HepG2 (cell line): ENCODE results near the gene ASZ1. TPM values are rescaled to one million over a fixed set of nuclear protein-coding genes. Genes with fewer than 3 reads are reported as not detected.

Experiments used
- ATAC-seq: fragments of 200-7000 bp; cut with Tn5 transposase; 3 replicates; pipeline ENCODE4 v1.9.1; 2020; ENCODE audit warnings: mild to moderate bottlenecking, moderate library complexity
- BruUV-seq: library from RNA; stranded (reverse); fragments of 400-500 nt; replicated peaks from 2 replicates; lab custom pipeline; 2021; lab: Mats Ljungman, UMichigan
- CTCF ChIA-PET: fragments of 300-600 bp; formaldehyde crosslinking; extraction: SDS; loops from one replicate; lab custom pipeline; 2021; ENCODE audit warnings: low total read pairs, inconsistent platforms, low intra/inter-chr PET ratio; lab: Yijun Ruan, JAX
- POLR2A ChIA-PET: fragments of 350-600 bp; sonication (Branson Sonifier 250); formaldehyde crosslinking; loops from one replicate; lab custom pipeline; 2020; ENCODE audit warnings: antibody characterized with exemption, inconsistent platforms; lab: Yijun Ruan, JAX
- DNase-seq: peaks from one replicate; pipeline ENCODE4 v3.0.0-alpha.2; 2015; ENCODE audit warnings: low spot score
- FAIRE-seq: peaks from 3 replicates; lab custom pipeline; 2011; peaks lifted over from hg19 to GRCh38; lab: Jason Lieb, UNC
- H2AFZ ChIP-seq: one replicate; pipeline ENCODE4 v1.6.1; 2011; ENCODE audit warnings: low read length, inconsistent platforms
- H3K27ac ChIP-seq: fragments of 300-600 bp; 3 replicates; pipeline ENCODE4 v1.8.0; 2011; ENCODE audit warnings: mixed run types, mild to moderate bottlenecking, mixed read lengths, low read length, inconsistent platforms; ENCODE audit not compliant: insufficient read depth; ENCODE audit errors: extremely low read length
- H3K27me3 ChIP-seq, 2 experiments: fragments of 200-600 bp in 1 of 2; 2 replicates in 1 of 2; 3 replicates in 1 of 2; pipeline versions ENCODE4 v1.6.0 to v1.8.0; 2011; ENCODE audit warnings: low read length in 2 of 2, mild to moderate bottlenecking in 2 of 2, moderate library complexity in 2 of 2, inconsistent platforms in 1 of 2; ENCODE audit not compliant: insufficient read depth in 2 of 2, control insufficient read depth in 1 of 2
- H3K36me3 ChIP-seq, 2 experiments: fragments of 200-600 bp in 1 of 2; replicated peaks in 1 of 2; 2 replicates in 1 of 2; 3 replicates in 1 of 2; pipeline versions ENCODE4 v1.5.1 to v1.8.0; 2011; ENCODE audit warnings: low read length in 2 of 2, inconsistent platforms in 1 of 2; ENCODE audit not compliant: insufficient read depth in 2 of 2, control insufficient read depth in 1 of 2
- H3K4me1 ChIP-seq: 2 replicates; pipeline ENCODE4 v1.5.1; 2012; ENCODE audit warnings: low read length, inconsistent platforms; ENCODE audit not compliant: insufficient read depth
- H3K4me2 ChIP-seq: 2 replicates; pipeline ENCODE4 v1.6.0; 2011; ENCODE audit warnings: low read depth, low read length, inconsistent platforms
- H3K4me3 ChIP-seq, 3 experiments: fragments of 200-600 bp in 1 of 3; sonication (generic), shearing (Covaris generic) in 1 of 3; replicated peaks in 1 of 3; 2 replicates each; pipeline ENCODE4 v1.5.1; 2011 to 2016; ENCODE audit warnings: low read length in 3 of 3, inconsistent platforms in 2 of 3, low read depth in 2 of 3, mild to moderate bottlenecking in 2 of 3, control low read depth in 1 of 3, mixed read lengths in 1 of 3; ENCODE audit not compliant: insufficient read depth in 1 of 3
- H3K79me2 ChIP-seq: one replicate; pipeline ENCODE4 v1.6.1; 2011; ENCODE audit warnings: low read length, inconsistent platforms; ENCODE audit not compliant: insufficient read depth
- H3K9ac ChIP-seq: 2 replicates; pipeline ENCODE4 v1.6.0; 2011; ENCODE audit warnings: mild to moderate bottlenecking, low read depth, low read length, inconsistent platforms; ENCODE audit not compliant: insufficient read depth
- H3K9me3 ChIP-seq: 2 replicates; pipeline ENCODE4 v1.5.1; 2012; ENCODE audit warnings: mild to moderate bottlenecking, low read length
- H4K20me1 ChIP-seq: 2 replicates; pipeline ENCODE4 v1.6.0; 2011; ENCODE audit warnings: inconsistent platforms, mild to moderate bottlenecking, low read length, moderate library complexity; ENCODE audit not compliant: insufficient read depth
- ARID2 ChIP-seq: sonication (generic); formaldehyde crosslinking; IDR thresholded peaks from 2 replicates; pipeline ENCODE4 v1.8.1; 2022; ENCODE audit warnings: mild to moderate bottlenecking, missing genetic modification reagents, borderline replicate concordance
- HMG20B ChIP-seq: conservative IDR thresholded peaks from 2 replicates; pipeline ENCODE4 v1.6.1; 2016; ENCODE audit warnings: missing genetic modification reagents, missing compliant biosample characterization
- KDM3A ChIP-seq: IDR thresholded peaks from 2 replicates; pipeline ENCODE4 v1.6.1; 2018; ENCODE audit warnings: low read depth, missing compliant biosample characterization
- MXD4 ChIP-seq: IDR thresholded peaks from 2 replicates; pipeline ENCODE4 v1.6.1; 2016; ENCODE audit warnings: mild to moderate bottlenecking, missing biosample characterization, missing genetic modification reagents
- NAIF1 ChIP-seq: sonication (generic); formaldehyde crosslinking; IDR thresholded peaks from 2 replicates; pipeline ENCODE4 v1.5.0; 2020; ENCODE audit warnings: mild to moderate bottlenecking, missing genetic modification reagents, borderline replicate concordance
- NBN ChIP-seq: fragments of 450-650 bp; conservative IDR thresholded peaks from 2 replicates; pipeline ENCODE4 v1.6.1; 2017
- PTBP1 ChIP-seq: fragments of 200-400 bp; formaldehyde crosslinking; IDR thresholded peaks from 2 replicates; pipeline ENCODE4 v1.6.1; 2018; ENCODE audit warnings: low read length, low read depth; ENCODE audit not compliant: poor library complexity, severe bottlenecking
- RFX5 ChIP-seq: IDR thresholded peaks from 2 replicates; pipeline ENCODE4 v1.6.1; 2011; ENCODE audit warnings: low read depth, low read length, improper control_type of control experiment
- ZFY ChIP-seq: sonication (generic); formaldehyde crosslinking; IDR thresholded peaks from 2 replicates; pipeline ENCODE4 v1.4.0; 2020; ENCODE audit warnings: missing genetic modification reagents
- ZKSCAN1 ChIP-seq: fragments of 150-350 bp; IDR thresholded peaks from 2 replicates; pipeline ENCODE4 v1.6.1; 2014; ENCODE audit warnings: low read length
- ZNF451 ChIP-seq: sonication (generic); formaldehyde crosslinking; IDR thresholded peaks from 2 replicates; pipeline ENCODE4 v1.5.0; 2020; ENCODE audit warnings: mild to moderate bottlenecking, missing genetic modification reagents
- WGBS: methylation state at CpG from one replicate; pipeline ENCODE4 v1.1.6; 2017; ENCODE audit warnings: low lambda C conversion rate; 5-methylcytosine and 5-hydroxymethylcytosine counted together
- in situ Hi-C: cut with HindIII; loops from 2 replicates; pipeline ENCODE4 v1.10.0; 2017; ENCODE audit warnings: low pct_unique_long_range_greater_than_20kb; ENCODE audit not compliant: extremely low pct_ligation_motif_present
- intact Hi-C: fragments of 100-400 bp; cut with micrococcal nuclease; formaldehyde crosslinking; loops from one replicate; pipeline ENCODE4 v1.10.0; 2022; ENCODE audit not compliant: unreplicated experiment
- polyA plus RNA-seq, 8 experiments: library from polyadenylated mRNA; depleted of rRNA in 3 of 8; stranded (reverse) in 7 of 8; unstranded in 1 of 8; fragments of >200 nt; fragmentation: Illumina TruSeq in 4 of 8; extraction: Trizol in 4 of 8; gene quantifications; 2 replicates each; pipeline versions ENCODE4 v1.2.1 to v1.2.3, GENCODE V29; 2011 to 2016; ENCODE audit warnings: low read depth in 4 of 8, missing spikeins in 1 of 8, mixed read lengths in 1 of 8; ENCODE audit not compliant: insufficient read depth in 1 of 8
- total RNA-seq, 5 experiments: library from RNA; depleted of rRNA; stranded (reverse); fragments of >200 nt; fragmentation: Illumina TruSeq; extraction: Trizol; gene quantifications; 2 replicates each; pipeline ENCODE4 v1.2.3, GENCODE V29; 2016; ENCODE audit warnings: low read depth in 1 of 5
- TF ChIP-seq, protein P1 (sequence below): sonication (generic); formaldehyde crosslinking; IDR thresholded peaks from 2 replicates; pipeline ENCODE4 v1.4.0; 2020; ENCODE audit warnings: missing genetic modification reagents, borderline replicate concordance
- TF ChIP-seq, protein P2 (sequence below): sonication (generic); formaldehyde crosslinking; IDR thresholded peaks from 2 replicates; pipeline ENCODE4 v1.8.1; 2023; ENCODE audit warnings: mild to moderate bottlenecking, missing genetic modification reagents
- TF ChIP-seq, protein P3 (sequence below): sonication (generic); formaldehyde crosslinking; IDR thresholded peaks from 2 replicates; pipeline ENCODE4 v1.5.0; 2020; ENCODE audit warnings: missing genetic modification reagents

Gene ASZ1
- total and polyA plus RNA-seq, 2 of the 13 experiments (the other 11 are each of a cell fraction or from before 2014, with no cell fraction given) = not detected

DNA sequence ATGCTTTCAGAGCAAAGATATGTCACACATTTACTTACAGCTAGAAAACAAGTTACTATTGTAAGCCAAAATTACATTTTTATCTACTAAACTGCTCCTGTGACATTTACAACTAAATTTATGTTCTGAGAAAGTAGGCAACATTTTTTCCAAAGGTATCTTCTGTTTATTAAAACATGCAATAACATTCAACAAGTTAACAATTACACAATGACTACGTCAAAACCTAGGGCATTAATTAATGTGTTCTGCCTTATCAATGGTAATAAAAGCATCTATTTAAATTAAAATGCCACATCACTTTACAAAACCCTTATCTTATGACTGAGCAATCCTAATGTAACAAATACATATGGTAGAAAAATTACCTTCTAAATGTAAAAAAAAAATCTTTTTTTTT, 14.9 kb downstream of the ASZ1 start:
- ChIA-PET POLR2A (no interaction called here), CTCF (no interaction called here)

More for the DNA sequence above, 14.9 kb downstream of the ASZ1 start:
- WGBS = 2% methylated on average over 1 of the region's 1 CpG
- BruUV-seq = no TSS peak
- Histone ChIP-seq H2AFZ (no peak overlapping the region), H3K79me2 (no peaks in the 10 kb centered on the region), H3K4me3 (no peak overlapping the region), H3K36me3 (no peaks in the 10 kb centered on the region), H3K4me2 (no peak overlapping the region), H3K4me1 (no peaks in the 10 kb centered on the region), H4K20me1 (no peaks in the 10 kb centered on the region), H3K9ac (no peak overlapping the region), H3K27ac (no peak overlapping the region), H3K27me3 (no peaks in the 10 kb centered on the region), H3K9me3 (no peaks in the 10 kb centered on the region)
- ATAC-seq = no peak
- no peak for TF ChIP-seq PTBP1
- TF ChIP-seq, protein P1, sequence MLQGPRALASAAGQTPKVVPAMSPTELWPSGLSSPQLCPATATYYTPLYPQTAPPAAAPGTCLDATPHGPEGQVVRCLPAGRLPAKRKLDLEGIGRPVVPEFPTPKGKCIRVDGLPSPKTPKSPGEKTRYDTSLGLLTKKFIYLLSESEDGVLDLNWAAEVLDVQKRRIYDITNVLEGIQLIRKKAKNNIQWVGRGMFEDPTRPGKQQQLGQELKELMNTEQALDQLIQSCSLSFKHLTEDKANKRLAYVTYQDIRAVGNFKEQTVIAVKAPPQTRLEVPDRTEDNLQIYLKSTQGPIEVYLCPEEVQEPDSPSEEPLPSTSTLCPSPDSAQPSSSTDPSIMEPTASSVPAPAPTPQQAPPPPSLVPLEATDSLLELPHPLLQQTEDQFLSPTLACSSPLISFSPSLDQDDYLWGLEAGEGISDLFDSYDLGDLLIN (CRISPR knock-in tag) = no peak
- no peak for TF ChIP-seq ZNF451 (CRISPR knock-in tag)
- TF ChIP-seq MXD4 = no peak
- no peak for TF ChIP-seq HMG20B (CRISPR knock-in tag)
- TF ChIP-seq NAIF1 (CRISPR knock-in tag) = no peak
- TF ChIP-seq ZKSCAN1 = no peak
- no peak for TF ChIP-seq KDM3A
- no peak for TF ChIP-seq ZFY (CRISPR knock-in tag)
- TF ChIP-seq, protein P2, sequence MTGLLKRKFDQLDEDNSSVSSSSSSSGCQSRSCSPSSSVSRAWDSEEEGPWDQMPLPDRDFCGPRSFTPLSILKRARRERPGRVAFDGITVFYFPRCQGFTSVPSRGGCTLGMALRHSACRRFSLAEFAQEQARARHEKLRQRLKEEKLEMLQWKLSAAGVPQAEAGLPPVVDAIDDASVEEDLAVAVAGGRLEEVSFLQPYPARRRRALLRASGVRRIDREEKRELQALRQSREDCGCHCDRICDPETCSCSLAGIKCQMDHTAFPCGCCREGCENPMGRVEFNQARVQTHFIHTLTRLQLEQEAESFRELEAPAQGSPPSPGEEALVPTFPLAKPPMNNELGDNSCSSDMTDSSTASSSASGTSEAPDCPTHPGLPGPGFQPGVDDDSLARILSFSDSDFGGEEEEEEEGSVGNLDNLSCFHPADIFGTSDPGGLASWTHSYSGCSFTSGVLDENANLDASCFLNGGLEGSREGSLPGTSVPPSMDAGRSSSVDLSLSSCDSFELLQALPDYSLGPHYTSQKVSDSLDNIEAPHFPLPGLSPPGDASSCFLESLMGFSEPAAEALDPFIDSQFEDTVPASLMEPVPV (CRISPR knock-in tag) = no peak
- no peak for TF ChIP-seq NBN
- TF ChIP-seq, protein P3, sequence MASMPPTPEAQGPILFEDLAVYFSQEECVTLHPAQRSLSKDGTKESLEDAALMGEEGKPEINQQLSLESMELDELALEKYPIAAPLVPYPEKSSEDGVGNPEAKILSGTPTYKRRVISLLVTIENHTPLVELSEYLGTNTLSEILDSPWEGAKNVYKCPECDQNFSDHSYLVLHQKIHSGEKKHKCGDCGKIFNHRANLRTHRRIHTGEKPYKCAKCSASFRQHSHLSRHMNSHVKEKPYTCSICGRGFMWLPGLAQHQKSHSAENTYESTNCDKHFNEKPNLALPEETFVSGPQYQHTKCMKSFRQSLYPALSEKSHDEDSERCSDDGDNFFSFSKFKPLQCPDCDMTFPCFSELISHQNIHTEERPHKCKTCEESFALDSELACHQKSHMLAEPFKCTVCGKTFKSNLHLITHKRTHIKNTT (CRISPR knock-in tag) = no peak
- TF ChIP-seq RFX5 = no peak
- no peak for TF ChIP-seq ARID2 (CRISPR knock-in tag)
- no peak for DNase-seq
- intact Hi-C loops (no loop called here), in situ Hi-C loops (no loop called here)
- FAIRE-seq = no peak
